ENCODE data around the gene RELCH. TPM values are rescaled to one million over a fixed set of nuclear protein-coding genes. Genes with fewer than 3 reads are reported as not detected.

RELCH gene
- total and polyA plus RNA-seq, 8 donors = 23.8 to 40.7 (median 34.1) TPM

- DNase-seq = no peak
- H3K4me1 ChIP-seq = no peaks in the 10 kb centered on the region
- H3K27ac ChIP-seq = no peak overlapping the region
- H3K9me3 ChIP-seq = no peaks in the 10 kb centered on the region
- intact Hi-C loops (cut with DNase I) = no loop called here
- peaks cover 0 to 7% of the 10 kb centered on the region in 2 donors for H3K27me3 ChIP-seq
- no peak for TF ChIP-seq CTCF (IDR thresholded peaks at IDR 0.05)
- H3K4me3 ChIP-seq = no peak overlapping the region
- H3K36me3 ChIP-seq = no peaks in the 10 kb centered on the region
- ATAC-seq = no peak
These were observed 156.3 kb downstream of the RELCH start for GRCh38 chr18:62343316-62343715.

- H3K27me3 ChIP-seq = no peaks in the 10 kb centered on the region
- ATAC-seq = no peak
These were observed 158.9 kb downstream of the RELCH start for GRCh38 chr18:62345909-62346308.

GRCh38 chr18:62346333-62347088, 159.5 kb downstream of the RELCH start:
- ATAC-seq (no peak), DNase-seq (no peak)
- H3K9me3 ChIP-seq = no peaks in the 10 kb centered on the region
- no peaks in the 10 kb centered on the region for H3K36me3 ChIP-seq
- no peaks in the 10 kb centered on the region for H3K4me1 ChIP-seq
- TF ChIP-seq CTCF (IDR thresholded peaks at IDR 0.05) = no peak
- no peak overlapping the region for H3K27ac ChIP-seq
- no peaks in the 10 kb centered on the region for H3K27me3 ChIP-seq
- no peak overlapping the region for H3K4me3 ChIP-seq
- intact Hi-C loops (cut with DNase I) = no loop called here

More at GRCh38 chr18:62345909-62346308, 158.9 kb downstream of the RELCH start:
- intact Hi-C loops (cut with DNase I) = no loop called here
- no peak for DNase-seq
- H3K36me3 ChIP-seq = no peaks in the 10 kb centered on the region
- TF ChIP-seq CTCF (IDR thresholded peaks at IDR 0.05) = no peak
- no peak overlapping the region for H3K4me3 ChIP-seq
- H3K27ac ChIP-seq = no peak overlapping the region
- no peaks in the 10 kb centered on the region for H3K4me1 ChIP-seq
- H3K9me3 ChIP-seq = no peaks in the 10 kb centered on the region

- Histone ChIP-seq H3K27me3 (no peaks in the 10 kb centered on the region), H3K36me3 (no peaks in the 10 kb centered on the region)
- ATAC-seq = no peak
These were observed 160.0 kb downstream of the RELCH start for GRCh38 chr18:62347089-62347506.

More at GRCh38 chr18:62347089-62347506, 160.0 kb downstream of the RELCH start:
- H3K4me3 ChIP-seq = no peak overlapping the region
- TF ChIP-seq CTCF (IDR thresholded peaks at IDR 0.05) = no peak
- no peaks in the 10 kb centered on the region for H3K4me1 ChIP-seq
- intact Hi-C loops (cut with DNase I) = no loop called here
- no peaks in the 10 kb centered on the region for H3K9me3 ChIP-seq
- no peak overlapping the region for H3K27ac ChIP-seq
- no peak for DNase-seq

Measured in left lung (tissue), 10 donors.